Liver (tissue), 9 donors: ENCODE data around the gene CASP14. TPM values are rescaled to one million over a fixed set of nuclear protein-coding genes. Genes with fewer than 3 reads are reported as not detected.
"Not testable (repeated sequence)": the region's sequence is repeated elsewhere in the genome, so short reads cannot be mapped to it uniquely, and the experiment has no call there.

Experiments
- DNase-seq: peaks from one replicate; pipeline ENCODE4 v3.0.0-alpha.2; 2017; ENCODE audit warnings: low spot score
- H3K27ac ChIP-seq, 2 donors: one replicate each; pipeline ENCODE4 v1.7.0; 2013; ENCODE audit warnings: inconsistent platforms in 2 of 2, low read length in 2 of 2, control low read depth in 1 of 2, low read depth in 1 of 2, mild to moderate bottlenecking in 1 of 2
- H3K27me3 ChIP-seq, 4 donors: one replicate each; pipeline versions ENCODE4 v1.6.1 to v1.7.0; 2013; ENCODE audit warnings: low read length in 3 of 4, inconsistent platforms in 1 of 4, mild to moderate bottlenecking in 1 of 4, moderate library complexity in 1 of 4; ENCODE audit not compliant: control insufficient read depth in 4 of 4, insufficient read depth in 4 of 4
- H3K36me3 ChIP-seq, 4 donors: one replicate each; pipeline versions ENCODE4 v1.6.1 to v1.7.0; 2013; ENCODE audit warnings: low read length in 3 of 4, mild to moderate bottlenecking in 3 of 4, low read depth in 1 of 4, moderate library complexity in 1 of 4; ENCODE audit not compliant: control insufficient read depth in 4 of 4, insufficient read depth in 3 of 4
- H3K4me1 ChIP-seq, 4 donors: one replicate each; pipeline versions ENCODE4 v1.6.1 to v1.7.0; 2013; ENCODE audit warnings: low read length in 3 of 4, mild to moderate bottlenecking in 3 of 4, moderate library complexity in 1 of 4; ENCODE audit not compliant: control insufficient read depth in 4 of 4, insufficient read depth in 4 of 4
- H3K4me3 ChIP-seq, 3 donors: one replicate each; pipeline versions ENCODE4 v1.6.1 to v1.7.0; 2013; ENCODE audit warnings: low read length in 3 of 3, control low read depth in 1 of 3, low read depth in 1 of 3, mild to moderate bottlenecking in 1 of 3
- H3K9ac ChIP-seq, 2 donors: one replicate each; pipeline ENCODE4 v1.7.0; 2013; ENCODE audit warnings: low read length in 2 of 2, mild to moderate bottlenecking in 2 of 2, moderate library complexity in 2 of 2, control low read depth in 1 of 2, low read depth in 1 of 2
- H3K9me3 ChIP-seq, 4 donors: one replicate each; pipeline versions ENCODE4 v1.6.1 to v1.7.0; 2013; ENCODE audit warnings: low read length in 3 of 4; ENCODE audit not compliant: control insufficient read depth in 4 of 4
- FOXA1 ChIP-seq: IDR thresholded peaks from 2 replicates; pipeline ENCODE4 v1.6.1; 2016; ENCODE audit warnings: antibody characterized with exemption
- GABPA ChIP-seq, 2 donors: IDR thresholded peaks in 1 of 2; conservative IDR thresholded peaks in 1 of 2; 2 replicates each; pipeline ENCODE4 v1.6.1; 2016; ENCODE audit warnings: antibody characterized with exemption in 2 of 2, mild to moderate bottlenecking in 1 of 2, moderate library complexity in 1 of 2
- HNF4A ChIP-seq, 2 donors: conservative IDR thresholded peaks; 2 replicates each; pipeline ENCODE4 v1.6.1; 2016; ENCODE audit warnings: antibody characterized with exemption in 2 of 2, mild to moderate bottlenecking in 2 of 2
- NR2F2 ChIP-seq: IDR thresholded peaks from 2 replicates; pipeline ENCODE4 v1.6.1; 2016; ENCODE audit warnings: antibody characterized with exemption
- RAD21 ChIP-seq, 2 donors: IDR thresholded peaks; 2 replicates each; pipeline ENCODE4 v1.6.1; 2016; ENCODE audit warnings: antibody characterized with exemption in 2 of 2, mild to moderate bottlenecking in 2 of 2
- RXRA ChIP-seq, 2 donors: IDR thresholded peaks; 2 replicates each; pipeline ENCODE4 v1.6.1; 2017 to 2018; ENCODE audit warnings: antibody characterized with exemption in 2 of 2, mild to moderate bottlenecking in 1 of 2
- TAF1 ChIP-seq: conservative IDR thresholded peaks from 2 replicates; pipeline ENCODE4 v1.6.1; 2016; ENCODE audit warnings: antibody characterized with exemption, mild to moderate bottlenecking
- WGBS: extraction: QIAGEN DNeasy Blood & Tissue Kit; methylation state at CpG from one replicate; pipeline ENCODE4 v1.1.7; 2013; 5-methylcytosine and 5-hydroxymethylcytosine counted together
- polyA plus RNA-seq, 2 donors: library from polyadenylated mRNA; stranded (reverse) in 1 of 2; unstranded in 1 of 2; fragments of 200-250 nt in 1 of 2; fragments of >200 nt in 1 of 2; fragmentation: Nextera tagmentation in 1 of 2; extraction: Ambion mirVana in 1 of 2; gene quantifications; one replicate each; pipeline versions ENCODE4 v1.2.1 to v1.2.3, GENCODE V29; 2013 to 2015
- total RNA-seq, 2 donors: library from RNA; depleted of rRNA; stranded (reverse); fragments of >200 nt; gene quantifications; one replicate each; pipeline ENCODE4 v1.2.3, GENCODE V29; 2014
- TF ChIP-seq, protein P1 (sequence below): IDR thresholded peaks from 2 replicates; pipeline ENCODE4 v1.6.1; 2016; ENCODE audit warnings: antibody characterized with exemption
- TF ChIP-seq, protein P2 (sequence below): IDR thresholded peaks from 2 replicates; pipeline ENCODE4 v1.6.1; 2016; ENCODE audit warnings: antibody characterized with exemption, mild to moderate bottlenecking
- TF ChIP-seq, protein P3 (sequence below): IDR thresholded peaks from 2 replicates; pipeline ENCODE4 v1.6.1; 2016; ENCODE audit warnings: antibody characterized with exemption
- TF ChIP-seq, protein P4 (sequence below): IDR thresholded peaks from 2 replicates; pipeline ENCODE4 v1.6.1; 2016; ENCODE audit warnings: antibody characterized with exemption
- donor health status: healthy.
- donor health status: healthy.
- donor health status: healthy.
- donor health status: healthy.
- donor health status: healthy.

The CASP14 gene
- total and polyA plus RNA-seq, 4 donors = not detected

DNA sequence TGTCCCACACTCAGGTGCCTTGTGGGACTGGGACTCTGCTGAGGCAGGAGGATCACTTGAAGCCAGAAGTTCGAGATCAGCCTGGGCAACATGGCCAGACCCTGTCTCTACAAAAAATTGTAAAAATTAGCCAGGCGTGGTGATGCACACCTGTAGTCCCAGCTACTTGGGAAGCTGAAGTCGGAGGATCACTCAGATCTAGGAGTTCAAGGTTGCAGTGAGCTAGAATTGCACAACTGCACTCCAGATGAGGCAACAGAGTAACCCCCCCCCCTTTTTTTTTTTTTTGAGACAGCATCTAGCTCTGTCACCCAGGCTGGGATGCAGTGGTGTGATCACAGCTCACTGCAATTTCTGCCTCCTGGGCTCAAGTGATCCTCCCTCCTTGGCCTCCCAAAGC, 46.9 kb downstream of the CASP14 start:
- TF ChIP-seq, protein P1, sequence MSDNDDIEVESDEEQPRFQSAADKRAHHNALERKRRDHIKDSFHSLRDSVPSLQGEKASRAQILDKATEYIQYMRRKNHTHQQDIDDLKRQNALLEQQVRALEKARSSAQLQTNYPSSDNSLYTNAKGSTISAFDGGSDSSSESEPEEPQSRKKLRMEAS = no peak
- TF ChIP-seq RXRA (IDR thresholded peaks at IDR 0.05) (no peak), TAF1 (no peak)
- no peak for DNase-seq
- no peaks in the 10 kb centered on the region for H3K27me3 ChIP-seq
- 65% methylated on average over 3 of the region's 3 CpGs for WGBS
- peaks cover 0 to 6% (median 1%) of the 10 kb centered on the region in 4 donors for H3K4me1 ChIP-seq
- no peaks in the 10 kb centered on the region for H3K9me3 ChIP-seq
- H3K27ac ChIP-seq = no peak overlapping the region
- no peak overlapping the region for H3K4me3 ChIP-seq
- no peaks in the 10 kb centered on the region for H3K36me3 ChIP-seq
- no peak overlapping the region for H3K9ac ChIP-seq

DNA sequence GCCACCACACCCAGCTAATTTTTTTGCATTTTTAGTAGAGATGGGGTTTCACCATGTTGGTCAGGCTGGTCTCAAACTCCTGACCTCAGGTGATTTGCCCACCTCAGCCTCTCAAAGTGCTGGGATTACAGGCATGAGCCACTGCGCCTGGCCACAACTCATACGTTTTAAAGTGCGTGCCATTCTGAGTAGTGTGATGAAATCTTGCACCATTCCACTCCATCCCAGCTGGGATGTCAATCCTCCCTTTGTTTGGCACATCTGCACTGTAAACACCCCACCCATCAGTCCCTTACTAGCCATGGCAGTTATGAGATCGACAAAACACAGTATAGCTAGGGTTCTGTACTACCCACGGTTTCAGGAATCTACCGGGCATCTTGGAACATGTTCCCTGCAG, 48.7 kb downstream of the CASP14 start:
- not testable (repeated sequence) for H3K27ac ChIP-seq, H3K9ac ChIP-seq, DNase-seq, H3K9me3 ChIP-seq, H3K36me3 ChIP-seq, H3K4me3 ChIP-seq, H3K27me3 ChIP-seq, H3K4me1 ChIP-seq
- 87% methylated on average over 6 of the region's 6 CpGs for WGBS

DNA sequence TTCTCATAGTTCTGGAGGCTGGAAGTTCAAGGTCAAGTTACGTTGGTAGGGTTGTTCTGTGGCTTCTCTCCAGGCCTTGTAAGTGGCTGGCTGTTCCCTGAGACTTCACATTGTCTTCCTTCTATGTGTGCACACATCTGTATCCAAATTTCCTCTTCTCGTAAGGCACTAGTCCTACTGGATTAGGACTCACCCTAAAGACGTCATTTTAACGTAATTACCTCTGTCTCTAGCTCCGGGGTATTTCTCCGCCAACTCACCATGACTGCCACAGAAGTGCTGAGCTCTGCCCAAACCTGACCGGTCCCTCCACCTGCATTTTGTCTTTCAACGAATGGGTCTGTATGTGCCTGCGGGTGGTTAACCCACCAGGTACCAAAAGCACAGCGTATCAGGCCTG, 49.2 kb downstream of the CASP14 start:
- no peaks in the 10 kb centered on the region for H3K36me3 ChIP-seq
- peaks cover 0 to 2% (median under 1%) of the 10 kb centered on the region in 4 donors for H3K9me3 ChIP-seq
- H3K27ac ChIP-seq = no peak overlapping the region
- no peak overlapping the region for H3K4me3 ChIP-seq
- H3K27me3 ChIP-seq = no peaks in the 10 kb centered on the region
- TF ChIP-seq, protein P2, sequence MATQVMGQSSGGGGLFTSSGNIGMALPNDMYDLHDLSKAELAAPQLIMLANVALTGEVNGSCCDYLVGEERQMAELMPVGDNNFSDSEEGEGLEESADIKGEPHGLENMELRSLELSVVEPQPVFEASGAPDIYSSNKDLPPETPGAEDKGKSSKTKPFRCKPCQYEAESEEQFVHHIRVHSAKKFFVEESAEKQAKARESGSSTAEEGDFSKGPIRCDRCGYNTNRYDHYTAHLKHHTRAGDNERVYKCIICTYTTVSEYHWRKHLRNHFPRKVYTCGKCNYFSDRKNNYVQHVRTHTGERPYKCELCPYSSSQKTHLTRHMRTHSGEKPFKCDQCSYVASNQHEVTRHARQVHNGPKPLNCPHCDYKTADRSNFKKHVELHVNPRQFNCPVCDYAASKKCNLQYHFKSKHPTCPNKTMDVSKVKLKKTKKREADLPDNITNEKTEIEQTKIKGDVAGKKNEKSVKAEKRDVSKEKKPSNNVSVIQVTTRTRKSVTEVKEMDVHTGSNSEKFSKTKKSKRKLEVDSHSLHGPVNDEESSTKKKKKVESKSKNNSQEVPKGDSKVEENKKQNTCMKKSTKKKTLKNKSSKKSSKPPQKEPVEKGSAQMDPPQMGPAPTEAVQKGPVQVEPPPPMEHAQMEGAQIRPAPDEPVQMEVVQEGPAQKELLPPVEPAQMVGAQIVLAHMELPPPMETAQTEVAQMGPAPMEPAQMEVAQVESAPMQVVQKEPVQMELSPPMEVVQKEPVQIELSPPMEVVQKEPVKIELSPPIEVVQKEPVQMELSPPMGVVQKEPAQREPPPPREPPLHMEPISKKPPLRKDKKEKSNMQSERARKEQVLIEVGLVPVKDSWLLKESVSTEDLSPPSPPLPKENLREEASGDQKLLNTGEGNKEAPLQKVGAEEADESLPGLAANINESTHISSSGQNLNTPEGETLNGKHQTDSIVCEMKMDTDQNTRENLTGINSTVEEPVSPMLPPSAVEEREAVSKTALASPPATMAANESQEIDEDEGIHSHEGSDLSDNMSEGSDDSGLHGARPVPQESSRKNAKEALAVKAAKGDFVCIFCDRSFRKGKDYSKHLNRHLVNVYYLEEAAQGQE = no peak
- TF ChIP-seq RAD21 (IDR thresholded peaks at IDR 0.05) = no peak
- TF ChIP-seq, protein P3, sequence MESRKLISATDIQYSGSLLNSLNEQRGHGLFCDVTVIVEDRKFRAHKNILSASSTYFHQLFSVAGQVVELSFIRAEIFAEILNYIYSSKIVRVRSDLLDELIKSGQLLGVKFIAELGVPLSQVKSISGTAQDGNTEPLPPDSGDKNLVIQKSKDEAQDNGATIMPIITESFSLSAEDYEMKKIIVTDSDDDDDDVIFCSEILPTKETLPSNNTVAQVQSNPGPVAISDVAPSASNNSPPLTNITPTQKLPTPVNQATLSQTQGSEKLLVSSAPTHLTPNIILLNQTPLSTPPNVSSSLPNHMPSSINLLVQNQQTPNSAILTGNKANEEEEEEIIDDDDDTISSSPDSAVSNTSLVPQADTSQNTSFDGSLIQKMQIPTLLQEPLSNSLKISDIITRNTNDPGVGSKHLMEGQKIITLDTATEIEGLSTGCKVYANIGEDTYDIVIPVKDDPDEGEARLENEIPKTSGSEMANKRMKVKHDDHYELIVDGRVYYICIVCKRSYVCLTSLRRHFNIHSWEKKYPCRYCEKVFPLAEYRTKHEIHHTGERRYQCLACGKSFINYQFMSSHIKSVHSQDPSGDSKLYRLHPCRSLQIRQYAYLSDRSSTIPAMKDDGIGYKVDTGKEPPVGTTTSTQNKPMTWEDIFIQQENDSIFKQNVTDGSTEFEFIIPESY = no peak
- no peak for TF ChIP-seq TAF1
- TF ChIP-seq, protein P1 = no peak
- no peak for TF ChIP-seq FOXA1
- TF ChIP-seq NR2F2 = no peak
- TF ChIP-seq, protein P4, sequence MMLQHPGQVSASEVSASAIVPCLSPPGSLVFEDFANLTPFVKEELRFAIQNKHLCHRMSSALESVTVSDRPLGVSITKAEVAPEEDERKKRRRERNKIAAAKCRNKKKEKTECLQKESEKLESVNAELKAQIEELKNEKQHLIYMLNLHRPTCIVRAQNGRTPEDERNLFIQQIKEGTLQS = no peak
- TF ChIP-seq GABPA (IDR thresholded peaks at IDR 0.05 in 1 of 2, conservative IDR thresholded peaks at IDR 0.05 in 1 of 2) = no peak
- TF ChIP-seq HNF4A (conservative IDR thresholded peaks at IDR 0.05) = no peak
- no peak for DNase-seq
- no peak overlapping the region for H3K9ac ChIP-seq
- no peaks in the 10 kb centered on the region for H3K4me1 ChIP-seq
- 81% methylated on average over 10 of the region's 10 CpGs for WGBS
